GM23338 (cell line): Measurements from ENCODE around the gene DOK7. TPM values are rescaled to one million over a fixed set of nuclear protein-coding genes. Genes with fewer than 3 reads are reported as not detected.

Experiments
- EZH2phosphoT487 ChIP-seq: fragments of 200-600 bp; sonication (generic); IDR thresholded peaks from one replicate; pipeline ENCODE4 v1.8.1; 2018; ENCODE audit warnings: antibody characterized with exemption; ENCODE audit not compliant: unreplicated experiment
- JUNB ChIP-seq: IDR thresholded peaks from one replicate; pipeline ENCODE4 v1.6.1; 2016; ENCODE audit warnings: antibody characterized with exemption; ENCODE audit not compliant: unreplicated experiment
- NANOG ChIP-seq: IDR thresholded peaks from 2 replicates; pipeline ENCODE4 v1.6.1; 2016; ENCODE audit warnings: antibody characterized with exemption, borderline replicate concordance
- POLR2AphosphoS5 ChIP-seq: IDR thresholded peaks from 2 replicates; pipeline ENCODE4 v1.6.1; 2016; ENCODE audit warnings: antibody characterized with exemption, low read depth
- STAT1 ChIP-seq: IDR thresholded peaks from one replicate; pipeline ENCODE4 v1.6.1; 2016; ENCODE audit warnings: antibody characterized with exemption; ENCODE audit not compliant: unreplicated experiment
- ZNF114 ChIP-seq: fragments of 250-450 bp; sonication (Bioruptor Pico); IDR thresholded peaks from 2 replicates; pipeline ENCODE4 v1.5.0; 2020; ENCODE audit warnings: mild to moderate bottlenecking, moderate library complexity
- ZNF331 ChIP-seq: fragments of 250-450 bp; sonication (Bioruptor Pico); IDR thresholded peaks from 2 replicates; pipeline ENCODE4 v1.5.0; 2020; ENCODE audit warnings: low read depth, mild to moderate bottlenecking, moderate library complexity
- polyA plus RNA-seq: library from polyadenylated mRNA; unstranded; fragments of >200 nt; fragmentation: Nextera tagmentation; extraction: Ambion mirVana; gene quantifications from 2 replicates; pipeline ENCODE4 v1.2.1, GENCODE V29; 2016
- total RNA-seq: library from RNA; depleted of rRNA; stranded (reverse); fragments of >200 nt; shearing (Covaris generic); gene quantifications from 2 replicates; pipeline ENCODE4 v1.2.3, GENCODE V29; 2014
- TF ChIP-seq, protein P1 (sequence below): fragments of 250-450 bp; sonication (Bioruptor Pico); IDR thresholded peaks from 2 replicates; pipeline ENCODE4 v1.5.0; 2020; ENCODE audit warnings: mild to moderate bottlenecking, moderate library complexity
- TF ChIP-seq, protein P2 (sequence below): IDR thresholded peaks from 2 replicates; pipeline ENCODE4 v1.6.1; 2016; ENCODE audit warnings: antibody characterized with exemption
- TF ChIP-seq, protein P3 (sequence below): IDR thresholded peaks from one replicate; pipeline ENCODE4 v1.6.1; 2018; ENCODE audit warnings: antibody characterized with exemption; ENCODE audit not compliant: unreplicated experiment

DOK7 gene
- total and polyA plus RNA-seq, 2 experiments from 2014 or later = 0.34 to 0.52 TPM

DNA sequence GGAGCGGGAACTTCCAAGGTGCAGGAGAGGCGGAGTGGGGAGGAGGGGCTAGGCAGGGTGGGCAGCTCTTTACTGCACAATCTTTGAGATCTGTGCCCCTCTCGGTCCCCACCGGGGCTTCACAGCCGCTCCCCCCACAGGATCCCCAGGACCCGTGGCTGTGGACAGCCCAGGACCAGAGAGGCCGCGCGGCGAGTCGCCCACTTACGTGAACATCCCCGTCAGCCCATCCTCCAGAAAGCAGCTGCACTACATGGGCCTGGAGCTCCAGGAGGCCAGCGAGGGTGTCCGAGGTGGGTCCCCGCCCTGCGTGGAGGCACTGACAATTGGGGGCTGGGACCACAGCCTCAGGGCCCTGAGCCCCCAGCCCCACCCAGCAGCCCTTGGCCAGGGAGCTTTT lies 37.0 kb downstream of the DOK7 start (continued):
- TF ChIP-seq, protein P1, sequence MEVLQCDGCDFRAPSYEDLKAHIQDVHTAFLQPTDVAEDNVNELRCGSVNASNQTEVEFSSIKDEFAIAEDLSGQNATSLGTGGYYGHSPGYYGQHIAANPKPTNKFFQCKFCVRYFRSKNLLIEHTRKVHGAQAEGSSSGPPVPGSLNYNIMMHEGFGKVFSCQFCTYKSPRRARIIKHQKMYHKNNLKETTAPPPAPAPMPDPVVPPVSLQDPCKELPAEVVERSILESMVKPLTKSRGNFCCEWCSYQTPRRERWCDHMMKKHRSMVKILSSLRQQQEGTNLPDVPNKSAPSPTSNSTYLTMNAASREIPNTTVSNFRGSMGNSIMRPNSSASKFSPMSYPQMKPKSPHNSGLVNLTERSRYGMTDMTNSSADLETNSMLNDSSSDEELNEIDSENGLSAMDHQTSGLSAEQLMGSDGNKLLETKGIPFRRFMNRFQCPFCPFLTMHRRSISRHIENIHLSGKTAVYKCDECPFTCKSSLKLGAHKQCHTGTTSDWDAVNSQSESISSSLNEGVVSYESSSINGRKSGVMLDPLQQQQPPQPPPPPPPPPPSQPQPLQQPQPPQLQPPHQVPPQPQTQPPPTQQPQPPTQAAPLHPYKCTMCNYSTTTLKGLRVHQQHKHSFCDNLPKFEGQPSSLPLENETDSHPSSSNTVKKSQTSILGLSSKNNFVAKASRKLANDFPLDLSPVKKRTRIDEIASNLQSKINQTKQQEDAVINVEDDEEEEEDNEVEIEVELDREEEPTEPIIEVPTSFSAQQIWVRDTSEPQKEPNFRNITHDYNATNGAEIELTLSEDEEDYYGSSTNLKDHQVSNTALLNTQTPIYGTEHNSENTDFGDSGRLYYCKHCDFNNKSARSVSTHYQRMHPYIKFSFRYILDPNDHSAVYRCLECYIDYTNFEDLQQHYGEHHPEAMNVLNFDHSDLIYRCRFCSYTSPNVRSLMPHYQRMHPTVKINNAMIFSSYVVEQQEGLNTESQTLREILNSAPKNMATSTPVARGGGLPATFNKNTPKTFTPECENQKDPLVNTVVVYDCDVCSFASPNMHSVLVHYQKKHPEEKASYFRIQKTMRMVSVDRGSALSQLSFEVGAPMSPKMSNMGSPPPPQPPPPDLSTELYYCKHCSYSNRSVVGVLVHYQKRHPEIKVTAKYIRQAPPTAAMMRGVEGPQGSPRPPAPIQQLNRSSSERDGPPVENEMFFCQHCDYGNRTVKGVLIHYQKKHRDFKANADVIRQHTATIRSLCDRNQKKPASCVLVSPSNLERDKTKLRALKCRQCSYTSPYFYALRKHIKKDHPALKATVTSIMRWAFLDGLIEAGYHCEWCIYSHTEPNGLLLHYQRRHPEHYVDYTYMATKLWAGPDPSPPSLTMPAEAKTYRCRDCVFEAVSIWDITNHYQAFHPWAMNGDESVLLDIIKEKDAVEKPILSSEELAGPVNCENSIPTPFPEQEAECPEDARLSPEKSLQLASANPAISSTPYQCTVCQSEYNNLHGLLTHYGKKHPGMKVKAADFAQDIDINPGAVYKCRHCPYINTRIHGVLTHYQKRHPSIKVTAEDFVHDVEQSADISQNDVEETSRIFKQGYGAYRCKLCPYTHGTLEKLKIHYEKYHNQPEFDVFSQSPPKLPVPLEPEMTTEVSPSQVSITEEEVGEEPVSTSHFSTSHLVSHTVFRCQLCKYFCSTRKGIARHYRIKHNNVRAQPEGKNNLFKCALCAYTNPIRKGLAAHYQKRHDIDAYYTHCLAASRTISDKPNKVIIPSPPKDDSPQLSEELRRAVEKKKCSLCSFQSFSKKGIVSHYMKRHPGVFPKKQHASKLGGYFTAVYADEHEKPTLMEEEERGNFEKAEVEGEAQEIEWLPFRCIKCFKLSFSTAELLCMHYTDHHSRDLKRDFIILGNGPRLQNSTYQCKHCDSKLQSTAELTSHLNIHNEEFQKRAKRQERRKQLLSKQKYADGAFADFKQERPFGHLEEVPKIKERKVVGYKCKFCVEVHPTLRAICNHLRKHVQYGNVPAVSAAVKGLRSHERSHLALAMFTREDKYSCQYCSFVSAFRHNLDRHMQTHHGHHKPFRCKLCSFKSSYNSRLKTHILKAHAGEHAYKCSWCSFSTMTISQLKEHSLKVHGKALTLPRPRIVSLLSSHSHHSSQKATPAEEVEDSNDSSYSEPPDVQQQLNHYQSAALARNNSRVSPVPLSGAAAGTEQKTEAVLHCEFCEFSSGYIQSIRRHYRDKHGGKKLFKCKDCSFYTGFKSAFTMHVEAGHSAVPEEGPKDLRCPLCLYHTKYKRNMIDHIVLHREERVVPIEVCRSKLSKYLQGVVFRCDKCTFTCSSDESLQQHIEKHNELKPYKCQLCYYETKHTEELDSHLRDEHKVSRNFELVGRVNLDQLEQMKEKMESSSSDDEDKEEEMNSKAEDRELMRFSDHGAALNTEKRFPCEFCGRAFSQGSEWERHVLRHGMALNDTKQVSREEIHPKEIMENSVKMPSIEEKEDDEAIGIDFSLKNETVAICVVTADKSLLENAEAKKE (CRISPR knock-in tag) = no peak
- TF ChIP-seq POLR2AphosphoS5 (no peak), JUNB (no peak), STAT1 (no peak), EZH2phosphoT487 (no peak), ZNF331 (CRISPR knock-in tag) (no peak), NANOG (no peak), ZNF114 (no peak)
- TF ChIP-seq, protein P2, sequence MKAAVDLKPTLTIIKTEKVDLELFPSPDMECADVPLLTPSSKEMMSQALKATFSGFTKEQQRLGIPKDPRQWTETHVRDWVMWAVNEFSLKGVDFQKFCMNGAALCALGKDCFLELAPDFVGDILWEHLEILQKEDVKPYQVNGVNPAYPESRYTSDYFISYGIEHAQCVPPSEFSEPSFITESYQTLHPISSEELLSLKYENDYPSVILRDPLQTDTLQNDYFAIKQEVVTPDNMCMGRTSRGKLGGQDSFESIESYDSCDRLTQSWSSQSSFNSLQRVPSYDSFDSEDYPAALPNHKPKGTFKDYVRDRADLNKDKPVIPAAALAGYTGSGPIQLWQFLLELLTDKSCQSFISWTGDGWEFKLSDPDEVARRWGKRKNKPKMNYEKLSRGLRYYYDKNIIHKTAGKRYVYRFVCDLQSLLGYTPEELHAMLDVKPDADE = no peak
- TF ChIP-seq, protein P3, sequence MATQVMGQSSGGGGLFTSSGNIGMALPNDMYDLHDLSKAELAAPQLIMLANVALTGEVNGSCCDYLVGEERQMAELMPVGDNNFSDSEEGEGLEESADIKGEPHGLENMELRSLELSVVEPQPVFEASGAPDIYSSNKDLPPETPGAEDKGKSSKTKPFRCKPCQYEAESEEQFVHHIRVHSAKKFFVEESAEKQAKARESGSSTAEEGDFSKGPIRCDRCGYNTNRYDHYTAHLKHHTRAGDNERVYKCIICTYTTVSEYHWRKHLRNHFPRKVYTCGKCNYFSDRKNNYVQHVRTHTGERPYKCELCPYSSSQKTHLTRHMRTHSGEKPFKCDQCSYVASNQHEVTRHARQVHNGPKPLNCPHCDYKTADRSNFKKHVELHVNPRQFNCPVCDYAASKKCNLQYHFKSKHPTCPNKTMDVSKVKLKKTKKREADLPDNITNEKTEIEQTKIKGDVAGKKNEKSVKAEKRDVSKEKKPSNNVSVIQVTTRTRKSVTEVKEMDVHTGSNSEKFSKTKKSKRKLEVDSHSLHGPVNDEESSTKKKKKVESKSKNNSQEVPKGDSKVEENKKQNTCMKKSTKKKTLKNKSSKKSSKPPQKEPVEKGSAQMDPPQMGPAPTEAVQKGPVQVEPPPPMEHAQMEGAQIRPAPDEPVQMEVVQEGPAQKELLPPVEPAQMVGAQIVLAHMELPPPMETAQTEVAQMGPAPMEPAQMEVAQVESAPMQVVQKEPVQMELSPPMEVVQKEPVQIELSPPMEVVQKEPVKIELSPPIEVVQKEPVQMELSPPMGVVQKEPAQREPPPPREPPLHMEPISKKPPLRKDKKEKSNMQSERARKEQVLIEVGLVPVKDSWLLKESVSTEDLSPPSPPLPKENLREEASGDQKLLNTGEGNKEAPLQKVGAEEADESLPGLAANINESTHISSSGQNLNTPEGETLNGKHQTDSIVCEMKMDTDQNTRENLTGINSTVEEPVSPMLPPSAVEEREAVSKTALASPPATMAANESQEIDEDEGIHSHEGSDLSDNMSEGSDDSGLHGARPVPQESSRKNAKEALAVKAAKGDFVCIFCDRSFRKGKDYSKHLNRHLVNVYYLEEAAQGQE = no peak
